ENCODE results near the gene GRM5. TPM values are rescaled to one million over a fixed set of nuclear protein-coding genes. Genes with fewer than 3 reads are reported as not detected.

GRM5 gene
- total RNA-seq, 2 donors from 2014 or later: 1.4 to 8.6 TPM

DNA sequence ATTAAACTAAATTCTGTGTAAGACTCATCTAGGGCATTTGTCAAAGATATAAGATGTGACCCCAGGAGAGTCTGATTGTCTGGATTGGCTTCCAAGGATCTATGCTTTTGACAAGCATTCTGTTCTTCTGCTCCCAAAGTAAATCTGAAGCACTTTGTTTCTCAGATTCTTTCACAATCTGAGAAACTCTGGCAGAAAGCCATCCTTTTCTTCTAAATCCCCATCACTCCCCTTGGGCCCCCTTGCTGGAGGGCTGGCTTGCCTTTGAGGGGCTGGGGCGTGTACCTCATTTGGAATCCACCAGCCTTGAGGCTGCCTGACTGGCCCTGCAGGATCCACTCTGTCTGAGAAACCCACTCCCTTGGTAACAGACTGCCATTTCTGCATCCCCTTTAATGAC is 554.8 kb downstream of the GRM5 start:
- ATAC-seq (ENCODE audit: insufficient number of reproducible peaks, low FRiP score, low read depth) (no peak), DNase-seq (ENCODE audit: low spot score) (no peak)
- TF ChIP-seq, protein P1, sequence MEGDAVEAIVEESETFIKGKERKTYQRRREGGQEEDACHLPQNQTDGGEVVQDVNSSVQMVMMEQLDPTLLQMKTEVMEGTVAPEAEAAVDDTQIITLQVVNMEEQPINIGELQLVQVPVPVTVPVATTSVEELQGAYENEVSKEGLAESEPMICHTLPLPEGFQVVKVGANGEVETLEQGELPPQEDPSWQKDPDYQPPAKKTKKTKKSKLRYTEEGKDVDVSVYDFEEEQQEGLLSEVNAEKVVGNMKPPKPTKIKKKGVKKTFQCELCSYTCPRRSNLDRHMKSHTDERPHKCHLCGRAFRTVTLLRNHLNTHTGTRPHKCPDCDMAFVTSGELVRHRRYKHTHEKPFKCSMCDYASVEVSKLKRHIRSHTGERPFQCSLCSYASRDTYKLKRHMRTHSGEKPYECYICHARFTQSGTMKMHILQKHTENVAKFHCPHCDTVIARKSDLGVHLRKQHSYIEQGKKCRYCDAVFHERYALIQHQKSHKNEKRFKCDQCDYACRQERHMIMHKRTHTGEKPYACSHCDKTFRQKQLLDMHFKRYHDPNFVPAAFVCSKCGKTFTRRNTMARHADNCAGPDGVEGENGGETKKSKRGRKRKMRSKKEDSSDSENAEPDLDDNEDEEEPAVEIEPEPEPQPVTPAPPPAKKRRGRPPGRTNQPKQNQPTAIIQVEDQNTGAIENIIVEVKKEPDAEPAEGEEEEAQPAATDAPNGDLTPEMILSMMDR (IDR thresholded peaks at IDR 0.05): no peak

DNA sequence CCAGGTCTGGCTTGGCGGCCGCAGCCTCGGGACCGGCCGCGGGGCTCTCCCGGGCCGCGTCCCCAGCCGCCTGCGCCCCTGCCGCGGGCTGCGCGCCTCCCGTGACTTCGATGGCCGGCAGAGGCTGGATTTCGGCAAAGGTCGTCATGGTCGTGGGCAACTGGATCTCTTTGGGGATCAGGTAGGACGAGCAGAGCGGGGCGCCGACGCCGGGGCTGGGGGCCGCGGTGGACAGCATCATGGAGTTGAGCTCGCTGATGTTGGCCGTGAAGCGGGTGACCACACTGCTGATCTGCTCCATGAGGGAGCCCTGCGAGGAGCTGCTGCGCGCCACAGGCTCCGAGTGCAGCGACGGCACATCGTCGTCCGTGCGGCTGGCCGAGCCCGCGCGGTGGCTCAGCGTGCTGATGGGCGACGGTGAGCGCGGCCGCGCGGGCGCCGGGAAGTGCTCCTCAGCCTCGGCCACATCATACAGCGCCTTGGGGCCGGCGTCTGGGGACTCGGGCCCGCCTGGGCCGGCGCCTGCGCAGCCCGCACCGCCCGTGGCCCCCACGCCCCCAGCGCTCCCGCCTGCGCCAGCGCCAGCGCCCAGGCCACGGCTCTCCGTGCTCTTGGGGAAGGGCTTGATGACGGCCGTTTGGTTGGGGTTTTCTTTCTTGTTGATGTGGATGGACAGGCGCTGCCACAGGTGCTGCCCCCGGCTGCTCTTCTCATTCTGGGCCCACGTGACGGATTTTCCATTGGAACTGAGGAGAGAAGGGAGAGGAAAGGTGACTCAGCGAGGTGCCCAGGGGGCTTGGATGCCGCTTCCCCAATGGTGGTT is 556.8 kb downstream of the GRM5 start:
- TF ChIP-seq, protein P1 (IDR thresholded peaks at IDR 0.05): no peak
- peak overlapping the region; percentile 63 for H3K4me3 ChIP-seq
- no peak for DNase-seq (ENCODE audit: low spot score)
- H3K9me3 ChIP-seq: no peaks in the 10 kb centered on the region
- no peaks in the 10 kb centered on the region for H3K36me3 ChIP-seq
- H3K27me3 ChIP-seq (replicated peaks; ENCODE audit: insufficient read depth): no peaks in the 10 kb centered on the region
- H3K27ac ChIP-seq: no peak overlapping the region
- peak; percentile 34 for ATAC-seq (ENCODE audit: insufficient number of reproducible peaks, low FRiP score, low read depth)
- H3K4me1 ChIP-seq (ENCODE audit: control insufficient read depth in 1 of 2, low read depth in 2 of 2): peaks cover 0 to 14% of the 10 kb centered on the region in 2 donors

More for the DNA sequence above, 554.8 kb downstream of the GRM5 start:
- Histone ChIP-seq H3K36me3 (no peaks in the 10 kb centered on the region), H3K9me3 (no peaks in the 10 kb centered on the region), H3K4me1 (ENCODE audit: control insufficient read depth in 1 of 2, low read depth in 2 of 2) (peaks cover 0 to 14% of the 10 kb centered on the region in 2 donors), H3K4me3 (no peak overlapping the region), H3K27me3 (replicated peaks; ENCODE audit: insufficient read depth) (no peaks in the 10 kb centered on the region), H3K27ac (no peak overlapping the region)

GRCh38 chr11:88508418-88508758 is 557.4 kb downstream of the GRM5 start:
- TF ChIP-seq, protein P1 (IDR thresholded peaks at IDR 0.05): no peak
- Histone ChIP-seq H3K36me3 (no peaks in the 10 kb centered on the region), H3K27me3 (replicated peaks; ENCODE audit: insufficient read depth) (no peaks in the 10 kb centered on the region), H3K27ac (no peak overlapping the region), H3K4me3 (peak overlapping the region; percentile 63), H3K4me1 (ENCODE audit: control insufficient read depth in 1 of 2, low read depth in 2 of 2) (peaks cover 0 to 14% of the 10 kb centered on the region in 2 donors), H3K9me3 (no peaks in the 10 kb centered on the region)
- DNase-seq (ENCODE audit: low spot score) (no peak), ATAC-seq (ENCODE audit: insufficient number of reproducible peaks, low FRiP score, low read depth) (no peak)

- peaks cover 0 to 14% of the 10 kb centered on the region in 2 donors for H3K4me1 ChIP-seq (ENCODE audit: control insufficient read depth in 1 of 2, low read depth in 2 of 2)
- TF ChIP-seq, protein P1 (IDR thresholded peaks at IDR 0.05): no peak
- DNase-seq (ENCODE audit: low spot score) (no peak), ATAC-seq (ENCODE audit: insufficient number of reproducible peaks, low FRiP score, low read depth) (no peak)
- no peak overlapping the region for H3K27ac ChIP-seq
- H3K27me3 ChIP-seq (replicated peaks; ENCODE audit: insufficient read depth): no peaks in the 10 kb centered on the region
- peak overlapping the region; percentile 63 for H3K4me3 ChIP-seq
- H3K36me3 ChIP-seq: no peaks in the 10 kb centered on the region
- H3K9me3 ChIP-seq: no peaks in the 10 kb centered on the region
Observed at GRCh38 chr11:88507771-88508417, 557.9 kb downstream of the GRM5 start.

DNA sequence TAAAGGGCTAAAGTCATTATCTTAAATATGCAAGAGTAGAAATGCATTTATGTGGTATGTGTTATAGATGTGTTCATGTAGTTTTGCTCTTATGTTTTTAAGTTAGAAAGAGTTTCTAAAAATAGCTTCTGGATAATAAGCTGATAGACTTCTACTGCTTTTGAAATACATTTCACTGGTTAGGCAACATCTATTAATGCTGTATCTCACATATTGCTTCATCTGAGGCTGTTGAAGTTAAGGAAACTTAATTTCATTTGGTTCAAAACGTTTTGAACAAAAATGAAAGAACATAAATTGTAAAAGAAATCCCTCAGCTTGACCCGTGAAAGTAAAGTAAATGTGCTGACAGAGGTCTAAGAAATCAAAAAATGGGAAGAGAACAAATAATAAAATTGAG is 564.2 kb downstream of the GRM5 start:
- DNase-seq (ENCODE audit: low spot score) (no peak), ATAC-seq (ENCODE audit: insufficient number of reproducible peaks, low FRiP score, low read depth) (no peak)
- Histone ChIP-seq H3K4me1 (ENCODE audit: control insufficient read depth in 1 of 2, low read depth in 2 of 2) (no peaks in the 10 kb centered on the region), H3K27ac (no peak overlapping the region), H3K9me3 (no peaks in the 10 kb centered on the region), H3K27me3 (replicated peaks; ENCODE audit: insufficient read depth) (no peaks in the 10 kb centered on the region), H3K4me3 (no peak overlapping the region), H3K36me3 (no peaks in the 10 kb centered on the region)
- TF ChIP-seq, protein P1 (IDR thresholded peaks at IDR 0.05): no peak

All from thoracic aorta (tissue), 2 donors.